Tongue (tissue), 2 donors: ENCODE measurements around the gene KCNQ2. TPM values are rescaled to one million over a fixed set of nuclear protein-coding genes. Genes with fewer than 3 reads are reported as not detected.
A peak's percentile ranks its signal among the peaks of the same experiment; 100 is the strongest.

Experiments used
- DNase-seq: peaks from one replicate; pipeline ENCODE4 v3.0.0-alpha.2; 2015
- total RNA-seq: library from RNA; depleted of rRNA; stranded (reverse); fragments of >200 nt; gene quantifications from one replicate; pipeline ENCODE4 v1.2.3, GENCODE V29; 2014

The KCNQ2 gene
- total RNA-seq, 1 donor from 2014 or later, result 2.6 TPM

- no peak for DNase-seq
These were observed 55.2 kb downstream of the KCNQ2 start for GRCh38 chr20:63417097-63417737.

GRCh38 chr20:63416631-63417030 is 55.8 kb downstream of the KCNQ2 start:
- DNase-seq, result peak; percentile 48

GRCh38 chr20:63415647-63416391 is 56.6 kb downstream of the KCNQ2 start:
- peak; percentile 7 for DNase-seq

- no peak for DNase-seq
These were observed 57.6 kb downstream of the KCNQ2 start for GRCh38 chr20:63414720-63415430.

GRCh38 chr20:63413963-63414684 is 58.3 kb downstream of the KCNQ2 start:
- no peak for DNase-seq

GRCh38 chr20:63413323-63413722 is 59.1 kb downstream of the KCNQ2 start:
- no peak for DNase-seq

GRCh38 chr20:63412889-63413288 is 59.6 kb downstream of the KCNQ2 start:
- DNase-seq, result no peak

- peak; percentile 70 for DNase-seq
These were observed 60.4 kb downstream of the KCNQ2 start for GRCh38 chr20:63411898-63412631.

GRCh38 chr20:63411151-63411897 is 61.1 kb downstream of the KCNQ2 start:
- no peak for DNase-seq

GRCh38 chr20:63409834-63410435 is 62.5 kb downstream of the KCNQ2 start:
- DNase-seq, result no peak

- DNase-seq, result no peak
These were observed 63.2 kb downstream of the KCNQ2 start for GRCh38 chr20:63409066-63409833.

- DNase-seq, result no peak
These were observed 63.8 kb downstream of the KCNQ2 start for GRCh38 chr20:63408684-63409046.

- no peak for DNase-seq
These were observed 64.3 kb downstream of the KCNQ2 start for GRCh38 chr20:63407928-63408683.

- DNase-seq, result no peak
These were observed 65.7 kb downstream of the KCNQ2 start for GRCh38 chr20:63406617-63407245.

- no peak for DNase-seq
These were observed 66.4 kb downstream of the KCNQ2 start for GRCh38 chr20:63406011-63406410.

GRCh38 chr20:63405102-63405730 is 67.2 kb downstream of the KCNQ2 start:
- no peak for DNase-seq

GRCh38 chr20:63404129-63405085 is 68.0 kb downstream of the KCNQ2 start:
- DNase-seq, result no peak
